NCI-H1417 treated with DMSO at 0.1 percent for 48 hours (cell line): ENCODE measurements around the gene KLHDC1.
A peak's percentile ranks its signal among the peaks of the same experiment; 100 is the strongest.
"Not testable (repeated sequence)": the region's sequence is repeated elsewhere in the genome, so short reads cannot be mapped to it uniquely, and the experiment has no call there.

Source experiments
- DNase-seq: peaks from one replicate; lab custom pipeline; 2025; lab: John Stamatoyannopoulos, UW

KLHDC1 gene

GRCh38 chr14:49727171-49727570, 34.3 kb downstream of the KLHDC1 start:
- DNase-seq: no peak

GRCh38 chr14:49732896-49733295, 40.0 kb downstream of the KLHDC1 start:
- DNase-seq: no peak

- DNase-seq: no peak
Measured at GRCh38 chr14:49733836-49734235, 40.9 kb downstream of the KLHDC1 start.

- not testable (repeated sequence) for DNase-seq
Measured at GRCh38 chr14:49735669-49736068, 42.7 kb downstream of the KLHDC1 start.

- no peak for DNase-seq
Measured at GRCh38 chr14:49745191-49745590, 52.3 kb downstream of the KLHDC1 start.

GRCh38 chr14:49746476-49746875, 53.6 kb downstream of the KLHDC1 start:
- not testable (repeated sequence) for DNase-seq

- no peak for DNase-seq
Measured at GRCh38 chr14:49754570-49755097, 61.7 kb downstream of the KLHDC1 start.

GRCh38 chr14:49755378-49755777, 62.5 kb downstream of the KLHDC1 start:
- no peak for DNase-seq

- no peak for DNase-seq
Measured at GRCh38 chr14:49761839-49762551, 69.1 kb downstream of the KLHDC1 start.

- DNase-seq: no peak
Measured at GRCh38 chr14:49766839-49767238, 73.9 kb downstream of the KLHDC1 start.

GRCh38 chr14:49767270-49767570, 74.3 kb downstream of the KLHDC1 start:
- no peak for DNase-seq

- peak; percentile 58 for DNase-seq
Measured at GRCh38 chr14:49767571-49768300, 74.8 kb downstream of the KLHDC1 start, which contains the start of gene KLHDC2. TSS of gene KLHDC2 (plus strand) at chr14:49768153. CDS start at chr14:49768469, 316 bp downstream.

GRCh38 chr14:49768301-49769121, 75.6 kb downstream of the KLHDC1 start:
- DNase-seq: no peak

- DNase-seq: no peak
Measured at GRCh38 chr14:49769171-49769570, 76.3 kb downstream of the KLHDC1 start.

GRCh38 chr14:49769581-49770211, 76.8 kb downstream of the KLHDC1 start:
- DNase-seq: no peak

- DNase-seq: no peak
Measured at GRCh38 chr14:49770212-49770817, 77.4 kb downstream of the KLHDC1 start.

- not testable (repeated sequence) for DNase-seq
Measured at GRCh38 chr14:49771691-49772090, 78.8 kb downstream of the KLHDC1 start.

- no peak for DNase-seq
Measured at GRCh38 chr14:49774106-49774505, 81.2 kb downstream of the KLHDC1 start.

- no peak for DNase-seq
Measured at GRCh38 chr14:49778421-49778820, 85.5 kb downstream of the KLHDC1 start.

- not testable (repeated sequence) for DNase-seq
Measured at GRCh38 chr14:49781040-49781439, 88.1 kb downstream of the KLHDC1 start.

GRCh38 chr14:49783394-49784014, 90.6 kb downstream of the KLHDC1 start:
- DNase-seq: no peak
